IMR-90 (cell line): ENCODE measurements around the gene CLEC7A. TPM values are rescaled to one million over a fixed set of nuclear protein-coding genes. Genes with fewer than 3 reads are reported as not detected.

ENCODE experiments used
- ATAC-seq: fragments of 200-7000 bp; cut with Tn5 transposase; 2 replicates; pipeline ENCODE4 v1.9.1; 2020; ENCODE audit warnings: low read depth, mild to moderate bottlenecking, moderate library complexity
- BruUV-seq: library from RNA; stranded (reverse); fragments of 400-500 nt; replicated peaks from 2 replicates; lab custom pipeline; 2021; lab: Mats Ljungman, UMichigan
- CTCF ChIA-PET: fragments of 300-600 bp; formaldehyde crosslinking; extraction: SDS; loops from one replicate; lab custom pipeline; 2021; ENCODE audit warnings: antibody characterized with exemption; lab: Yijun Ruan, JAX
- POLR2A ChIA-PET: fragments of 300-600 bp; sonication (Branson Sonifier 250); formaldehyde crosslinking; loops from one replicate; lab custom pipeline; 2022; ENCODE audit warnings: antibody characterized with exemption; ENCODE audit not compliant: unreplicated experiment; lab: Charles Lee
- DNase-seq: peaks from one replicate; pipeline ENCODE4 v3.0.0; 2013
- H2AFZ ChIP-seq: replicated peaks from 2 replicates; pipeline ENCODE3; 2013; ENCODE audit warnings: low read length, mild to moderate bottlenecking; ENCODE audit not compliant: poor library complexity
- H2AK5ac ChIP-seq: 2 replicates; pipeline ENCODE4 v1.6.1; 2013; ENCODE audit warnings: low read depth, low read length, inconsistent platforms
- H2AK9ac ChIP-seq: replicated peaks from 2 replicates; pipeline ENCODE3; 2013; ENCODE audit warnings: mild to moderate bottlenecking, low read depth, low read length, moderate library complexity; ENCODE audit not compliant: poor library complexity
- H2BK120ac ChIP-seq: 2 replicates; pipeline ENCODE4 v1.6.1; 2013; ENCODE audit warnings: low read depth, low read length, inconsistent platforms
- H2BK15ac ChIP-seq: 3 replicates; pipeline ENCODE4 v1.6.1; 2013; ENCODE audit warnings: low read depth, low read length, inconsistent platforms
- H2BK20ac ChIP-seq: 2 replicates; pipeline ENCODE4 v1.6.1; 2013; ENCODE audit warnings: low read depth, mild to moderate bottlenecking, inconsistent platforms, low read length, moderate library complexity
- H2BK5ac ChIP-seq: 2 replicates; pipeline ENCODE4 v1.6.1; 2013; ENCODE audit warnings: mild to moderate bottlenecking, low read depth, low read length, inconsistent platforms; ENCODE audit not compliant: poor library complexity, severe bottlenecking
- H3K14ac ChIP-seq: replicated peaks from 2 replicates; pipeline ENCODE4 v1.6.1; 2013; ENCODE audit warnings: low read depth, low read length, inconsistent platforms
- H3K18ac ChIP-seq: 2 replicates; pipeline ENCODE4 v1.6.1; 2013; ENCODE audit warnings: low read depth, low read length, control low read depth
- H3K23ac ChIP-seq: 2 replicates; pipeline ENCODE4 v1.6.1; 2013; ENCODE audit warnings: low read depth, low read length, inconsistent platforms
- H3K27ac ChIP-seq: 2 replicates; pipeline ENCODE4 v1.5.1; 2013; ENCODE audit warnings: mild to moderate bottlenecking, control low read depth, low read length; ENCODE audit not compliant: insufficient read depth
- H3K27me3 ChIP-seq: 2 replicates; pipeline ENCODE4 v1.6.1; 2013; ENCODE audit warnings: low read length; ENCODE audit not compliant: control insufficient read depth, insufficient read depth
- H3K36me3 ChIP-seq: 2 replicates; pipeline ENCODE4 v1.6.1; 2013; ENCODE audit warnings: low read length, mixed read lengths; ENCODE audit not compliant: control insufficient read depth, insufficient read depth
- H3K4ac ChIP-seq: 2 replicates; pipeline ENCODE4 v1.6.1; 2013; ENCODE audit warnings: low read depth, low read length, inconsistent platforms
- H3K4me1 ChIP-seq: 2 replicates; pipeline ENCODE4 v1.6.1; 2013; ENCODE audit warnings: low read length, mixed read lengths; ENCODE audit not compliant: control insufficient read depth, insufficient read depth
- H3K4me2 ChIP-seq: 2 replicates; pipeline ENCODE4 v1.6.1; 2013; ENCODE audit warnings: low read depth, mild to moderate bottlenecking, control low read depth, low read length, moderate library complexity
- H3K4me3 ChIP-seq: 2 replicates; pipeline ENCODE4 v1.5.1; 2013; ENCODE audit warnings: low read depth, mild to moderate bottlenecking, control low read depth, low read length, moderate library complexity; ENCODE audit not compliant: insufficient read depth
- H3K56ac ChIP-seq: 2 replicates; pipeline ENCODE4 v1.6.1; 2013; ENCODE audit warnings: low read length, inconsistent platforms; ENCODE audit not compliant: insufficient read depth; ENCODE audit errors: extremely low read depth
- H3K79me1 ChIP-seq, 2 experiments: 2 replicates each; pipeline ENCODE4 v1.6.1; 2013; ENCODE audit warnings: low read length in 2 of 2, inconsistent platforms in 1 of 2, low read depth in 1 of 2
- H3K9ac ChIP-seq: 2 replicates; pipeline ENCODE4 v1.6.1; 2013; ENCODE audit warnings: low read depth, low read length, control low read depth
- H3K9me1 ChIP-seq: 2 replicates; pipeline ENCODE4 v1.6.1; 2013; ENCODE audit warnings: low read length, inconsistent platforms; ENCODE audit not compliant: insufficient read depth
- H3K9me3 ChIP-seq: 2 replicates; pipeline ENCODE4 v1.6.1; 2013; ENCODE audit warnings: low read length; ENCODE audit not compliant: control insufficient read depth, insufficient read depth
- H4K20me1 ChIP-seq: 2 replicates; pipeline ENCODE4 v1.6.1; 2013; ENCODE audit warnings: low read length, inconsistent platforms; ENCODE audit not compliant: insufficient read depth
- H4K5ac ChIP-seq: 2 replicates; pipeline ENCODE4 v1.6.1; 2013; ENCODE audit warnings: mild to moderate bottlenecking, low read depth, low read length, control low read depth
- H4K8ac ChIP-seq, 2 experiments: 2 replicates each; pipeline ENCODE4 v1.6.1; 2013; ENCODE audit warnings: low read depth in 2 of 2, low read length in 2 of 2, control low read depth in 1 of 2, inconsistent platforms in 1 of 2
- H4K91ac ChIP-seq: 2 replicates; pipeline ENCODE4 v1.6.1; 2013; ENCODE audit warnings: low read depth, low read length, inconsistent platforms; ENCODE audit not compliant: insufficient read depth
- CHD1 ChIP-seq: IDR thresholded peaks from 2 replicates; pipeline ENCODE4 v1.6.1; 2012; ENCODE audit warnings: low read depth, low read length, improper control_type of control experiment
- MXI1 ChIP-seq: IDR thresholded peaks from 2 replicates; pipeline ENCODE4 v1.6.1; 2012; ENCODE audit warnings: low read depth, mild to moderate bottlenecking, low read length, moderate library complexity, borderline replicate concordance
- NFE2L2 ChIP-seq: fragments of 150-350 bp; IDR thresholded peaks from 2 replicates; pipeline ENCODE4 v1.6.1; 2016; ENCODE audit warnings: low read depth, mild to moderate bottlenecking, low read length
- RAD21 ChIP-seq: IDR thresholded peaks from 2 replicates; pipeline ENCODE4 v1.6.1; 2012; ENCODE audit warnings: low read length, improper control_type of control experiment
- SMC3 ChIP-seq: fragments of 150-350 bp; IDR thresholded peaks from 2 replicates; pipeline ENCODE4 v1.6.1; 2016; ENCODE audit warnings: low read depth, mild to moderate bottlenecking, antibody characterized with exemption, low read length, moderate library complexity
- WGBS, 2 experiments: methylation state at CpG; one replicate each; pipeline versions ENCODE4 v1.1.5 to v1.1.7; 2013; ENCODE audit warnings: missing lambda C conversion rate in 2 of 2; ENCODE audit not compliant: insufficient read length in 1 of 2; ENCODE audit errors: extremely low coverage in 2 of 2; 5-methylcytosine and 5-hydroxymethylcytosine counted together
- dilution Hi-C: fragments of 300-500 bp; cut with HindIII; formaldehyde crosslinking; loops from one replicate; pipeline ENCODE4 v1.14.3; 2018; ENCODE audit warnings: low sequenced_read_pairs; ENCODE audit not compliant: unreplicated experiment
- in situ Hi-C: fragments of 300-500 bp; cut with MboI; formaldehyde crosslinking; loops from 3 replicates; pipeline ENCODE4 v1.14.3; 2019; ENCODE audit warnings: low sequenced_read_pairs, inconsistent platforms, mixed read lengths
- intact Hi-C: fragments of 100-400 bp; cut with micrococcal nuclease; formaldehyde crosslinking; loops from 2 replicates; pipeline ENCODE4 v1.10.0; 2022
- polyA plus RNA-seq, 3 experiments: library from polyadenylated mRNA; depleted of rRNA; stranded (reverse); fragments of >200 nt; gene quantifications; 2 replicates each; pipeline ENCODE4 v1.2.3, GENCODE V29; 2012; ENCODE audit warnings: low replicate concordance in 1 of 3
- total RNA-seq: library from RNA; depleted of rRNA; stranded (reverse); fragments of >200 nt; gene quantifications from 2 replicates; pipeline ENCODE4 v1.2.3, GENCODE V29; 2012
- TF ChIP-seq, protein P1 (sequence below): conservative IDR thresholded peaks from 2 replicates; pipeline ENCODE4 v1.5.1; 2012; ENCODE audit warnings: mild to moderate bottlenecking, low read depth, low read length, improper control_type of control experiment

CLEC7A gene
- total and polyA plus RNA-seq, 2 of the 4 experiments (the other 2 are of a cell fraction), result not detected

DNA sequence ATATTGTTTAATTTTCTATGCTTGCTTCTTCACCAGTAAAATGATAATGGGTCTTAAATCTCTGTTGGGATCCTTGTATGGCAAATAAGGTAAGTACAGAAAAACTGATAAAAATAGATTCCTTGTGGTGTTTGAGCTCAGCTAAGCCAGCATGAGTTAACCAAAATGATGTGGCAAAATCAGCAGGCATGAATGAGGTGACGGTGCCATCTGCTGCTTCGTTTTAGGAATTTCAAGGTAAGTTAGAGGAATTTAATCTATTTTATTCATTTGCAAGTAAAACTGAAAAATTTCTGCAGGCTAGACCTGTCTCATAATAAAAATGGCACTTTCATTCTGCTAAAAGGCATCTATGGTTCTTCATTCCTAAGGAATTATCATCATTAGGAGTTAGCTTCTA lies 10.0 kb upstream of the CLEC7A start:
- Histone ChIP-seq H3K4ac (no peak overlapping the region), H2AK5ac (no peak overlapping the region)
- in situ Hi-C loops, result no loop called here

More for the DNA sequence above, 10.0 kb upstream of the CLEC7A start:
- no peak overlapping the region for H4K91ac ChIP-seq
- H3K18ac ChIP-seq, result no peak overlapping the region
- no peak overlapping the region for H2BK20ac ChIP-seq
- no peak overlapping the region for H2AK9ac ChIP-seq
- H3K9me1 ChIP-seq, result 0 out of 2 replicates have a peak, but pooled peaks cover 2% of the 10 kb centered on the region
- H3K27me3 ChIP-seq, result no peaks in the 10 kb centered on the region
- CTCF ChIA-PET, result interaction anchor here (0.7 to 3.1 kb wide), 13 partner anchors 88 to 391 kb away, joined by 3 to 16 read pairs (median 4); partner anchors contain the start of gene CLEC12B
- H3K9ac ChIP-seq, result no peak overlapping the region
- H3K4me1 ChIP-seq, result peaks cover 2% of the 10 kb centered on the region; the same call in 1 of the 2 replicates
- no peak overlapping the region for H2BK120ac ChIP-seq
- peak; percentile 86 for TF ChIP-seq RAD21
- TF ChIP-seq MXI1, result no peak
- TF ChIP-seq, protein P1, sequence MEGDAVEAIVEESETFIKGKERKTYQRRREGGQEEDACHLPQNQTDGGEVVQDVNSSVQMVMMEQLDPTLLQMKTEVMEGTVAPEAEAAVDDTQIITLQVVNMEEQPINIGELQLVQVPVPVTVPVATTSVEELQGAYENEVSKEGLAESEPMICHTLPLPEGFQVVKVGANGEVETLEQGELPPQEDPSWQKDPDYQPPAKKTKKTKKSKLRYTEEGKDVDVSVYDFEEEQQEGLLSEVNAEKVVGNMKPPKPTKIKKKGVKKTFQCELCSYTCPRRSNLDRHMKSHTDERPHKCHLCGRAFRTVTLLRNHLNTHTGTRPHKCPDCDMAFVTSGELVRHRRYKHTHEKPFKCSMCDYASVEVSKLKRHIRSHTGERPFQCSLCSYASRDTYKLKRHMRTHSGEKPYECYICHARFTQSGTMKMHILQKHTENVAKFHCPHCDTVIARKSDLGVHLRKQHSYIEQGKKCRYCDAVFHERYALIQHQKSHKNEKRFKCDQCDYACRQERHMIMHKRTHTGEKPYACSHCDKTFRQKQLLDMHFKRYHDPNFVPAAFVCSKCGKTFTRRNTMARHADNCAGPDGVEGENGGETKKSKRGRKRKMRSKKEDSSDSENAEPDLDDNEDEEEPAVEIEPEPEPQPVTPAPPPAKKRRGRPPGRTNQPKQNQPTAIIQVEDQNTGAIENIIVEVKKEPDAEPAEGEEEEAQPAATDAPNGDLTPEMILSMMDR, result peak; percentile 82
- peak; percentile 87 for TF ChIP-seq SMC3
- TF ChIP-seq NFE2L2, result peak; percentile 44; the same call in 1 of the 2 replicates
- TF ChIP-seq CHD1, result no peak
- dilution Hi-C loops, result no loop called here
- H2BK15ac ChIP-seq, result no peak overlapping the region
- no CpG with 5 or more reads among the region's 2 CpGs for WGBS, 2 experiments
- no peak overlapping the region for H4K8ac ChIP-seq
- BruUV-seq, result no TSS peak
- no peak overlapping the region for H2AFZ ChIP-seq
- no peak overlapping the region for H4K5ac ChIP-seq
- H3K56ac ChIP-seq, result no peak overlapping the region
- POLR2A ChIA-PET, result interaction anchor here (0.5 kb wide), 1 partner anchor 307 kb away, joined by 17 read pairs; no protein-coding TSS in a partner anchor
- H3K23ac ChIP-seq, result no peak overlapping the region
- H3K9me3 ChIP-seq, result no peaks in the 10 kb centered on the region
- H3K4me2 ChIP-seq, result no peak overlapping the region
- intact Hi-C loops, result loop anchor here (1.0 to 5.0 kb wide), 6 partner anchors 107 to 392 kb away; partner anchors contain the start of gene CLEC12B
- H2BK5ac ChIP-seq, result no peak overlapping the region
- no peaks in the 10 kb centered on the region for H3K79me1 ChIP-seq
- no peak overlapping the region for H3K14ac ChIP-seq
- peak; percentile 70 for DNase-seq
- H3K36me3 ChIP-seq, result no peaks in the 10 kb centered on the region
- H3K4me3 ChIP-seq, result no peak overlapping the region
- peak; percentile 67 for ATAC-seq
- no peaks in the 10 kb centered on the region for H4K20me1 ChIP-seq
- H3K27ac ChIP-seq, result no peak overlapping the region
